GM19043 (cell line): ENCODE results near the gene TPH2.

Experiments used
- ATAC-seq: cut with Tn5 transposase; IDR thresholded peaks from one replicate; pipeline ENCODE4 v1.9.1; 2021; ENCODE audit warnings: low read depth; ENCODE audit not compliant: unreplicated experiment

Gene TPH2

GRCh38 chr12:72030277-72030676, 91.6 kb downstream of the TPH2 start:
- no peak for ATAC-seq

- ATAC-seq, result no peak
These were observed 92.4 kb downstream of the TPH2 start for GRCh38 chr12:72031066-72031465.

GRCh38 chr12:72033991-72034390, 95.3 kb downstream of the TPH2 start:
- no peak for ATAC-seq

- no peak for ATAC-seq
These were observed 97.0 kb downstream of the TPH2 start for GRCh38 chr12:72035625-72036024.

- ATAC-seq, result no peak
These were observed 97.7 kb downstream of the TPH2 start for GRCh38 chr12:72036393-72036792.

- no peak for ATAC-seq
These were observed 98.6 kb downstream of the TPH2 start for GRCh38 chr12:72037006-72037795.

GRCh38 chr12:72041811-72042210, 103.2 kb downstream of the TPH2 start:
- ATAC-seq, result no peak

GRCh38 chr12:72053604-72054003, 115.0 kb downstream of the TPH2 start:
- no peak for ATAC-seq

GRCh38 chr12:72054511-72054910, 115.9 kb downstream of the TPH2 start:
- ATAC-seq, result no peak

GRCh38 chr12:72057330-72057914, 118.8 kb downstream of the TPH2 start:
- no peak for ATAC-seq

GRCh38 chr12:72063073-72063472, 124.4 kb downstream of the TPH2 start:
- no peak for ATAC-seq

- no peak for ATAC-seq
These were observed 132.4 kb downstream of the TPH2 start for GRCh38 chr12:72071030-72071429.

- no peak for ATAC-seq
These were observed 134.1 kb downstream of the TPH2 start for GRCh38 chr12:72072592-72073212.

- ATAC-seq, result no peak
These were observed 135.4 kb downstream of the TPH2 start for GRCh38 chr12:72074065-72074464.

GRCh38 chr12:72074956-72075355, 136.3 kb downstream of the TPH2 start:
- no peak for ATAC-seq

GRCh38 chr12:72075401-72075800, 136.8 kb downstream of the TPH2 start:
- no peak for ATAC-seq

- no peak for ATAC-seq
These were observed 137.4 kb downstream of the TPH2 start for GRCh38 chr12:72075891-72076557.

GRCh38 chr12:72076558-72076915, 137.9 kb downstream of the TPH2 start:
- ATAC-seq, result no peak

- no peak for ATAC-seq
These were observed 138.6 kb downstream of the TPH2 start for GRCh38 chr12:72077111-72077820.

GRCh38 chr12:72081777-72082176, 143.1 kb downstream of the TPH2 start:
- no peak for ATAC-seq
